Esophagus muscularis mucosa (tissue), 3 donors: ENCODE results near the gene MBD5.

Source experiments
- CTCF ChIP-seq, 3 experiments: fragments of 200-600 bp in 2 of 3; fragments of 450-650 bp in 1 of 3; sonication (generic) in 2 of 3; IDR thresholded peaks; one replicate each; pipeline ENCODE4 v1.5.1; 2017 to 2019; ENCODE audit warnings: antibody characterized with exemption in 3 of 3, mild to moderate bottlenecking in 2 of 3, moderate library complexity in 1 of 3
- POLR2A ChIP-seq: fragments of 450-650 bp; IDR thresholded peaks from one replicate; pipeline ENCODE4 v1.6.1; 2017; ENCODE audit warnings: antibody characterized with exemption, moderate library complexity, mild to moderate bottlenecking, low read depth

GRCh38 chr2:148483665-148484064, 462.8 kb downstream of the MBD5 start:
- TF ChIP-seq POLR2A, result no peak
- no peak for TF ChIP-seq CTCF (IDR thresholded peaks at IDR 0.05)
